GM12878 (cell line): ENCODE data around the gene CDC37L1. TPM values are rescaled to one million over a fixed set of nuclear protein-coding genes. Genes with fewer than 3 reads are reported as not detected.

Experiments used
- ATAC-seq: fragments of 200-7000 bp; cut with Tn5 transposase; 3 replicates; pipeline ENCODE4 v1.9.1; 2020; ENCODE audit warnings: mild to moderate bottlenecking, moderate library complexity
- BruUV-seq: library from RNA; stranded (reverse); fragments of 400-500 nt; replicated peaks from 2 replicates; lab custom pipeline; 2021; lab: Mats Ljungman, UMichigan
- CTCF ChIA-PET: fragments of 300-600 bp; sonication (Branson Sonifier 250); formaldehyde crosslinking; extraction: SDS; loops from one replicate; lab custom pipeline; 2021; ENCODE audit warnings: inconsistent platforms; lab: Yijun Ruan, JAX
- POLR2A ChIA-PET: fragments of 350-600 bp; formaldehyde crosslinking; extraction: SDS; loops from one replicate; lab custom pipeline; 2021; ENCODE audit warnings: inconsistent platforms; lab: Charles Lee
- RAD21 ChIA-PET: fragments of 300-600 bp; sonication (Branson Sonifier 250); formaldehyde crosslinking; loops from one replicate; lab custom pipeline; 2023; ENCODE audit warnings: antibody characterized with exemption; ENCODE audit not compliant: unreplicated experiment; lab: Charles Lee
- SMC1A ChIA-PET: fragments of 300-600 bp; sonication (Branson Sonifier 250); formaldehyde crosslinking; loops from one replicate; lab custom pipeline; 2023; ENCODE audit not compliant: unreplicated experiment, uncharacterized antibody; lab: Charles Lee
- DNase-seq: peaks from one replicate; pipeline ENCODE4 v3.0.0-alpha.2; 2011; ENCODE audit warnings: low read depth, low spot score
- FAIRE-seq: peaks from 3 replicates; lab custom pipeline; 2011; peaks lifted over from hg19 to GRCh38; lab: Jason Lieb, UNC
- H2AFZ ChIP-seq: 2 replicates; pipeline ENCODE4 v1.6.0; 2011; ENCODE audit warnings: low read depth, low read length, control low read depth; ENCODE audit not compliant: control insufficient read depth
- H3K27ac ChIP-seq: 2 replicates; pipeline ENCODE4 v1.5.1; 2011; ENCODE audit warnings: control low read depth; ENCODE audit not compliant: control insufficient read depth, insufficient read depth
- H3K27me3 ChIP-seq, 2 experiments: replicated peaks in 1 of 2; 2 replicates each; pipeline versions ENCODE4 v1.6.0 to v1.6.1; 2011; ENCODE audit warnings: low read length in 1 of 2; ENCODE audit not compliant: control insufficient read depth in 2 of 2, insufficient read depth in 2 of 2
- H3K36me3 ChIP-seq, 2 experiments: 2 replicates each; pipeline ENCODE4 v1.5.1; 2011; ENCODE audit warnings: low read length in 1 of 2; ENCODE audit not compliant: control insufficient read depth in 2 of 2, insufficient read depth in 2 of 2
- H3K4me1 ChIP-seq: 2 replicates; pipeline ENCODE4 v1.6.1; 2011; ENCODE audit warnings: mild to moderate bottlenecking, low read length, moderate library complexity, mixed read lengths; ENCODE audit not compliant: control insufficient read depth, insufficient read depth
- H3K4me2 ChIP-seq: 2 replicates; pipeline ENCODE4 v1.6.0; 2011; ENCODE audit warnings: control low read depth; ENCODE audit not compliant: control insufficient read depth, insufficient read depth
- H3K4me3 ChIP-seq: fragments of 200-600 bp; sonication (generic); 2 replicates; pipeline ENCODE4 v1.5.1; 2016
- H3K79me2 ChIP-seq: 2 replicates; pipeline ENCODE4 v1.6.0; 2011; ENCODE audit warnings: low read length; ENCODE audit not compliant: control insufficient read depth, insufficient read depth
- H3K9ac ChIP-seq: 2 replicates; pipeline ENCODE4 v1.8.0; 2011; ENCODE audit warnings: low read length, control low read depth, mixed read lengths; ENCODE audit not compliant: control insufficient read depth, insufficient read depth
- H3K9me3 ChIP-seq: replicated peaks from 3 replicates; pipeline ENCODE4 v1.5.1; 2011; ENCODE audit warnings: mild to moderate bottlenecking, low read length; ENCODE audit not compliant: control insufficient read depth, insufficient read depth
- H4K20me1 ChIP-seq: 2 replicates; pipeline ENCODE4 v1.6.0; 2011; ENCODE audit not compliant: control insufficient read depth, insufficient read depth
- BACH1 ChIP-seq: fragments of 450-650 bp; IDR thresholded peaks from 2 replicates; pipeline ENCODE4 v1.6.1; 2017; ENCODE audit warnings: mild to moderate bottlenecking, borderline replicate concordance
- CREM ChIP-seq: IDR thresholded peaks from 2 replicates; pipeline ENCODE4 v1.6.1; 2014; ENCODE audit warnings: antibody characterized with exemption, low read depth
- TARDBP ChIP-seq: IDR thresholded peaks from 2 replicates; pipeline ENCODE4 v1.6.1; 2016; ENCODE audit warnings: borderline replicate concordance
- ZNF207 ChIP-seq: fragments of 450-650 bp; IDR thresholded peaks from 2 replicates; pipeline ENCODE4 v1.6.1; 2014; ENCODE audit warnings: antibody characterized with exemption, mild to moderate bottlenecking, borderline replicate concordance
- ZZZ3 ChIP-seq: IDR thresholded peaks from 2 replicates; pipeline ENCODE4 v1.6.1; 2011; ENCODE audit warnings: low read depth; ENCODE audit not compliant: control insufficient read depth, insufficient read length
- WGBS: methylation state at CpG from one replicate; pipeline ENCODE4 v1.1.6; 2016; ENCODE audit warnings: low lambda C conversion rate; ENCODE audit not compliant: insufficient replicate concordance, insufficient coverage; ENCODE audit errors: missing lambda C conversion rate; 5-methylcytosine and 5-hydroxymethylcytosine counted together
- in situ Hi-C: fragments of 300-500 bp; cut with MboI; formaldehyde crosslinking; loops from 9 replicates; pipeline ENCODE4 v1.14.3; 2018; ENCODE audit warnings: mixed read lengths
- intact Hi-C: fragments of 100-400 bp; cut with micrococcal nuclease; formaldehyde crosslinking; loops from one replicate; pipeline ENCODE4 v1.14.2; 2022; ENCODE audit not compliant: unreplicated experiment
- polyA plus RNA-seq, 11 experiments: library from polyadenylated mRNA; depleted of rRNA in 4 of 11; unstranded in 6 of 11; stranded (reverse) in 5 of 11; fragments of >200 nt; fragmentation: Nextera tagmentation in 4 of 11; fragmentation: Illumina TruSeq in 1 of 11; extraction: Ambion mirVana in 4 of 11; extraction: Trizol in 1 of 11; gene quantifications; 1 replicate in 1 of 11; 2 replicates in 10 of 11; pipeline versions ENCODE4 v1.2.1 to v1.2.3, GENCODE V29; 2011 to 2016; ENCODE audit warnings: inconsistent platforms in 2 of 11, missing spikeins in 2 of 11, low read depth in 1 of 11
- total RNA-seq, 4 experiments: library from RNA; depleted of rRNA in 3 of 4; stranded (reverse); fragments of >200 nt in 3 of 4; fragmentation: Illumina TruSeq in 1 of 4; extraction: Trizol in 1 of 4; gene quantifications; 2 replicates each; pipeline versions ENCODE4 v1.2.1 to v1.2.3, GENCODE V29; 2013 to 2021
- TF ChIP-seq, protein P1 (sequence below), 3 experiments: IDR thresholded peaks in 2 of 3; conservative IDR thresholded peaks in 1 of 3; 2 replicates each; pipeline ENCODE4 v1.5.1; 2011; ENCODE audit warnings: low read depth in 3 of 3, low read length in 3 of 3, mild to moderate bottlenecking in 3 of 3, control low read depth in 2 of 3, moderate library complexity in 2 of 3, inconsistent platforms in 1 of 3, mixed read lengths in 1 of 3; ENCODE audit not compliant: control insufficient read depth in 2 of 3, insufficient read depth in 1 of 3; ENCODE audit errors: extremely low read depth in 1 of 3
- TF ChIP-seq, protein P2 (sequence below): IDR thresholded peaks from 2 replicates; pipeline ENCODE4 v1.6.1; 2012; ENCODE audit warnings: improper control_type of control experiment, low read depth, low read length; ENCODE audit not compliant: insufficient replicate concordance
- TF ChIP-seq, protein P3 (sequence below): fragments of 450-650 bp; IDR thresholded peaks from 2 replicates; pipeline ENCODE4 v1.6.1; 2014; ENCODE audit warnings: mild to moderate bottlenecking
- TF ChIP-seq, protein P4 (sequence below): fragments of 450-650 bp; IDR thresholded peaks from 2 replicates; pipeline ENCODE4 v1.6.1; 2017; ENCODE audit warnings: mild to moderate bottlenecking, low read depth, inconsistent platforms; ENCODE audit not compliant: poor library complexity, severe bottlenecking
- TF ChIP-seq, protein P5 (sequence below): fragments of 450-650 bp; formaldehyde crosslinking; IDR thresholded peaks from 2 replicates; pipeline ENCODE4 v1.4.0; 2022; ENCODE audit warnings: mild to moderate bottlenecking, moderate library complexity

Gene CDC37L1
- total and polyA plus RNA-seq, 10 of the 15 experiments (the other 5 are each of a cell fraction or from before 2014, with no cell fraction given) = 2.2 to 16.6 (median 8.2) TPM

DNA sequence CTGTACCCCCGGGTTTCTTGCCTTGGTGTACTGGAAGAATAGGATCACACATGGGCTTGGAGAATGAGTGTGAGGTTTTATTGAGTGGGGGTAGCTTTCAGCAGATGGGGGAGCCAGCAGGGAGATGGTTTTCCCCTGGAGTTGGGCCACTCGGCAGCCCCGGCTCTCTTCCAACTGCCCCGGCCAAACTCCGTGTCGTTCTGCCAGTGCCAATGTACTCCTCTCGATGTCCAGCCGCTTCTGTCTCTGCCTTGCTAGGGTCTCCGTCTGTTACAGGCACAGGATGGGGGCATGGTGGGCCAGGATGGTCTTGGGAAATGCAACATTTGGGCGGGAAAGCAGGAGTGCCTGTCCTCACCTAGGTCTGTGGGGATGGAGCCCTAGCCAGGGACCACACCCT, 24.8 kb upstream of the CDC37L1 start:
- 73% methylated on average over 10 of the region's 10 CpGs for WGBS
- no peak overlapping the region for H3K9ac ChIP-seq
- H4K20me1 ChIP-seq = no peaks in the 10 kb centered on the region
- no peaks in the 10 kb centered on the region for H3K4me1 ChIP-seq
- H2AFZ ChIP-seq = no peak overlapping the region
- no peak overlapping the region for H3K4me3 ChIP-seq
- POLR2A ChIA-PET = no interaction called here
- ATAC-seq = no peak
- no peak overlapping the region for H3K4me2 ChIP-seq
- no peak overlapping the region for H3K27ac ChIP-seq
- no peaks in the 10 kb centered on the region for H3K36me3 ChIP-seq
- intact Hi-C loops = no loop called here
- no peaks in the 10 kb centered on the region for H3K9me3 ChIP-seq
- no peaks in the 10 kb centered on the region for H3K79me2 ChIP-seq
- BruUV-seq = no TSS peak
- in situ Hi-C loops = no loop called here
- FAIRE-seq = no peak
- no peak for DNase-seq
- H3K27me3 ChIP-seq = no peaks in the 10 kb centered on the region
- CTCF ChIA-PET = no interaction called here
- SMC1A ChIA-PET = interaction anchor here (1.0 kb wide), 1 partner anchor 10 kb away, joined by 3 read pairs; no protein-coding TSS in a partner anchor
- RAD21 ChIA-PET = no interaction called here
- TF ChIP-seq CREM (no peak), ZZZ3 (no peak), BACH1 (no peak), TARDBP (no peak), ZNF207 (no peak)
- TF ChIP-seq, protein P1, sequence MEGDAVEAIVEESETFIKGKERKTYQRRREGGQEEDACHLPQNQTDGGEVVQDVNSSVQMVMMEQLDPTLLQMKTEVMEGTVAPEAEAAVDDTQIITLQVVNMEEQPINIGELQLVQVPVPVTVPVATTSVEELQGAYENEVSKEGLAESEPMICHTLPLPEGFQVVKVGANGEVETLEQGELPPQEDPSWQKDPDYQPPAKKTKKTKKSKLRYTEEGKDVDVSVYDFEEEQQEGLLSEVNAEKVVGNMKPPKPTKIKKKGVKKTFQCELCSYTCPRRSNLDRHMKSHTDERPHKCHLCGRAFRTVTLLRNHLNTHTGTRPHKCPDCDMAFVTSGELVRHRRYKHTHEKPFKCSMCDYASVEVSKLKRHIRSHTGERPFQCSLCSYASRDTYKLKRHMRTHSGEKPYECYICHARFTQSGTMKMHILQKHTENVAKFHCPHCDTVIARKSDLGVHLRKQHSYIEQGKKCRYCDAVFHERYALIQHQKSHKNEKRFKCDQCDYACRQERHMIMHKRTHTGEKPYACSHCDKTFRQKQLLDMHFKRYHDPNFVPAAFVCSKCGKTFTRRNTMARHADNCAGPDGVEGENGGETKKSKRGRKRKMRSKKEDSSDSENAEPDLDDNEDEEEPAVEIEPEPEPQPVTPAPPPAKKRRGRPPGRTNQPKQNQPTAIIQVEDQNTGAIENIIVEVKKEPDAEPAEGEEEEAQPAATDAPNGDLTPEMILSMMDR (IDR thresholded peaks at IDR 0.05 in 2 of 3, conservative IDR thresholded peaks at IDR 0.05 in 1 of 3; ENCODE audit: control insufficient read depth in 2 of 3, extremely low read depth in 1 of 3, insufficient read depth in 1 of 3, low read depth in 3 of 3, low read length in 3 of 3) = no peak
- TF ChIP-seq, protein P2, sequence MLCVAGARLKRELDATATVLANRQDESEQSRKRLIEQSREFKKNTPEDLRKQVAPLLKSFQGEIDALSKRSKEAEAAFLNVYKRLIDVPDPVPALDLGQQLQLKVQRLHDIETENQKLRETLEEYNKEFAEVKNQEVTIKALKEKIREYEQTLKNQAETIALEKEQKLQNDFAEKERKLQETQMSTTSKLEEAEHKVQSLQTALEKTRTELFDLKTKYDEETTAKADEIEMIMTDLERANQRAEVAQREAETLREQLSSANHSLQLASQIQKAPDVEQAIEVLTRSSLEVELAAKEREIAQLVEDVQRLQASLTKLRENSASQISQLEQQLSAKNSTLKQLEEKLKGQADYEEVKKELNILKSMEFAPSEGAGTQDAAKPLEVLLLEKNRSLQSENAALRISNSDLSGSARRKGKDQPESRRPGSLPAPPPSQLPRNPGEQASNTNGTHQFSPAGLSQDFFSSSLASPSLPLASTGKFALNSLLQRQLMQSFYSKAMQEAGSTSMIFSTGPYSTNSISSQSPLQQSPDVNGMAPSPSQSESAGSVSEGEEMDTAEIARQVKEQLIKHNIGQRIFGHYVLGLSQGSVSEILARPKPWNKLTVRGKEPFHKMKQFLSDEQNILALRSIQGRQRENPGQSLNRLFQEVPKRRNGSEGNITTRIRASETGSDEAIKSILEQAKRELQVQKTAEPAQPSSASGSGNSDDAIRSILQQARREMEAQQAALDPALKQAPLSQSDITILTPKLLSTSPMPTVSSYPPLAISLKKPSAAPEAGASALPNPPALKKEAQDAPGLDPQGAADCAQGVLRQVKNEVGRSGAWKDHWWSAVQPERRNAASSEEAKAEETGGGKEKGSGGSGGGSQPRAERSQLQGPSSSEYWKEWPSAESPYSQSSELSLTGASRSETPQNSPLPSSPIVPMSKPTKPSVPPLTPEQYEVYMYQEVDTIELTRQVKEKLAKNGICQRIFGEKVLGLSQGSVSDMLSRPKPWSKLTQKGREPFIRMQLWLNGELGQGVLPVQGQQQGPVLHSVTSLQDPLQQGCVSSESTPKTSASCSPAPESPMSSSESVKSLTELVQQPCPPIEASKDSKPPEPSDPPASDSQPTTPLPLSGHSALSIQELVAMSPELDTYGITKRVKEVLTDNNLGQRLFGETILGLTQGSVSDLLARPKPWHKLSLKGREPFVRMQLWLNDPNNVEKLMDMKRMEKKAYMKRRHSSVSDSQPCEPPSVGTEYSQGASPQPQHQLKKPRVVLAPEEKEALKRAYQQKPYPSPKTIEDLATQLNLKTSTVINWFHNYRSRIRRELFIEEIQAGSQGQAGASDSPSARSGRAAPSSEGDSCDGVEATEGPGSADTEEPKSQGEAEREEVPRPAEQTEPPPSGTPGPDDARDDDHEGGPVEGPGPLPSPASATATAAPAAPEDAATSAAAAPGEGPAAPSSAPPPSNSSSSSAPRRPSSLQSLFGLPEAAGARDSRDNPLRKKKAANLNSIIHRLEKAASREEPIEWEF = no peak
- TF ChIP-seq, protein P3, sequence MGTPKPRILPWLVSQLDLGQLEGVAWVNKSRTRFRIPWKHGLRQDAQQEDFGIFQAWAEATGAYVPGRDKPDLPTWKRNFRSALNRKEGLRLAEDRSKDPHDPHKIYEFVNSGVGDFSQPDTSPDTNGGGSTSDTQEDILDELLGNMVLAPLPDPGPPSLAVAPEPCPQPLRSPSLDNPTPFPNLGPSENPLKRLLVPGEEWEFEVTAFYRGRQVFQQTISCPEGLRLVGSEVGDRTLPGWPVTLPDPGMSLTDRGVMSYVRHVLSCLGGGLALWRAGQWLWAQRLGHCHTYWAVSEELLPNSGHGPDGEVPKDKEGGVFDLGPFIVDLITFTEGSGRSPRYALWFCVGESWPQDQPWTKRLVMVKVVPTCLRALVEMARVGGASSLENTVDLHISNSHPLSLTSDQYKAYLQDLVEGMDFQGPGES = no peak
- TF ChIP-seq, protein P4, sequence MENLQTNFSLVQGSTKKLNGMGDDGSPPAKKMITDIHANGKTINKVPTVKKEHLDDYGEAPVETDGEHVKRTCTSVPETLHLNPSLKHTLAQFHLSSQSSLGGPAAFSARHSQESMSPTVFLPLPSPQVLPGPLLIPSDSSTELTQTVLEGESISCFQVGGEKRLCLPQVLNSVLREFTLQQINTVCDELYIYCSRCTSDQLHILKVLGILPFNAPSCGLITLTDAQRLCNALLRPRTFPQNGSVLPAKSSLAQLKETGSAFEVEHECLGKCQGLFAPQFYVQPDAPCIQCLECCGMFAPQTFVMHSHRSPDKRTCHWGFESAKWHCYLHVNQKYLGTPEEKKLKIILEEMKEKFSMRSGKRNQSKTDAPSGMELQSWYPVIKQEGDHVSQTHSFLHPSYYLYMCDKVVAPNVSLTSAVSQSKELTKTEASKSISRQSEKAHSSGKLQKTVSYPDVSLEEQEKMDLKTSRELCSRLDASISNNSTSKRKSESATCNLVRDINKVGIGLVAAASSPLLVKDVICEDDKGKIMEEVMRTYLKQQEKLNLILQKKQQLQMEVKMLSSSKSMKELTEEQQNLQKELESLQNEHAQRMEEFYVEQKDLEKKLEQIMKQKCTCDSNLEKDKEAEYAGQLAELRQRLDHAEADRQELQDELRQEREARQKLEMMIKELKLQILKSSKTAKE = no peak
- TF ChIP-seq, protein P5, sequence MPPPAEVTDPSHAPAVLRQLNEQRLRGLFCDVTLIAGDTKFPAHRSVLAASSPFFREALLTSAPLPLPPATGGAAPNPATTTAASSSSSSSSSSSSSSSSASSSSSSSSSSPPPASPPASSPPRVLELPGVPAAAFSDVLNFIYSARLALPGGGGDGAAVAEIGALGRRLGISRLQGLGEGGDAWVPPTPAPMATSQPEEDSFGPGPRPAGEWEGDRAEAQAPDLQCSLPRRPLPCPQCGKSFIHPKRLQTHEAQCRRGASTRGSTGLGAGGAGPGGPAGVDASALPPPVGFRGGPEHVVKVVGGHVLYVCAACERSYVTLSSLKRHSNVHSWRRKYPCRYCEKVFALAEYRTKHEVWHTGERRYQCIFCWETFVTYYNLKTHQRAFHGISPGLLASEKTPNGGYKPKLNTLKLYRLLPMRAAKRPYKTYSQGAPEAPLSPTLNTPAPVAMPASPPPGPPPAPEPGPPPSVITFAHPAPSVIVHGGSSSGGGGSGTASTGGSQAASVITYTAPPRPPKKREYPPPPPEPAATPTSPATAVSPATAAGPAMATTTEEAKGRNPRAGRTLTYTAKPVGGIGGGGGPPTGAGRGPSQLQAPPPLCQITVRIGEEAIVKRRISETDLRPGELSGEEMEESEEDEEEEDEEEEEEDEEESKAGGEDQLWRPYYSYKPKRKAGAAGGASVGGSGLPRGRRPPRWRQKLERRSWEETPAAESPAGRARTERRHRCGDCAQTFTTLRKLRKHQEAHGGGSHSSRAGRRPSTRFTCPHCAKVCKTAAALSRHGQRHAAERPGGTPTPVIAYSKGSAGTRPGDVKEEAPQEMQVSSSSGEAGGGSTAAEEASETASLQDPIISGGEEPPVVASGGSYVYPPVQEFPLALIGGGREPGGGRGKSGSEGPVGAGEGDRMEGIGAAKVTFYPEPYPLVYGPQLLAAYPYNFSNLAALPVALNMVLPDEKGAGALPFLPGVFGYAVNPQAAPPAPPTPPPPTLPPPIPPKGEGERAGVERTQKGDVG (CRISPR knock-in tag) = no peak
